NK-92 treated with Interleukin-12 subunit alpha and Interleukin-12 subunit beta, amount 100 ng/mL, for 24 hours (cell line): Measurements from ENCODE around the gene PPFIBP2.

Source experiments
- DNase-seq: peaks from one replicate; lab custom pipeline; 2025; lab: John Stamatoyannopoulos, UW

Gene PPFIBP2

DNA sequence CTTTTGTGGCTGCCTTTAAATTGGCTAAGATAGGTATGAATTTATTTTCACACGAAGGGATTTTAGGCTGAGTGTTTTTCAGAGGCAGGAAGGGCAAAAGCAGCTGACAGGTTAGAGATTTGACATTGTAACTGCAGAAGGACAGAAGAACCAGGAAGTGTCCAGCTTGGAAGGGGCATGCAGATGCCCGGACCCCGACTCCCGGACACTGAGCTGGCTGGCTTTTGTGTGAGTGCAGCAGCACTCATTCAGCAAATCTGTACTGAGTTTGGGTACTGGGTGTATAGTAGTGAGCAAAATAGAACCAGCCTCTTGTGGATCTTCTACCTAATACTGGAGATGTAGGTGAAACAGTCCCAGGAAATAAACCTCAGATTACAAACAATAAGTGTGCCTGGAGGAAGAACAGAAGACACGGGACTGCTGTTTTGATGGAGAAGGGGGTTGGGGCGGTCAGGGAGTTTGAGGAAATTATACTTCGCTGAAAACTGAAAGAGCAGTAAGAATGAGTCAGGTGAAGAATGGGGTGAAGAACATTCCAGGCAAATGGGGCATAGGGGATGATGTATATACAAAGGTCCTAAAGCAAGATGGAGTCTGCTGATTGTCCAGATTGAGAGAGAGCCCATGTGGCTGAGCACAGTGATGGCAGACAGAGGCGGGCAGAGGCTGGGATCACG lies 64.6 kb downstream of the PPFIBP2 start:
- no peak for DNase-seq

DNA sequence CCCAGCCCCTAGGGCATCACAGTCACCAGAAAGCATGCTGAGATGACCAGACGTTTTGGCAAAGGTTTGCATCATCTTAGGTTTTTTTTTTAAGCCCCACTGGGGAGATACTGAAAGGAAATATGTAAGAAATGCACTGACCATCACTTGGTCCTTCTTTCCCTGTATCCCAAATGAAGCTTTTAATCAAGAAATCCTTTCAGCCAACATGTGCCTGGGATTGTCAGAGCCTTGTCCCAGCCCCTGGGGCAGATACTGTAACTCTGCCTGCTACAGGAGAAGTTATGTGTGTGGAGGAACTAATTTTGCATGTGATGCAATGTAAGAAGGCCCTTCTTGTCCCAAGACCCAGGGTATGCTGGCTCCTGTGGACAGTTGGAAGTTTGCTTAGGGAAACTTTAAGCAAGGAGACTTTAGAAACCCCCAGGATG lies 65.6 kb downstream of the PPFIBP2 start:
- DNase-seq, result no peak

- DNase-seq, result no peak
These were observed 67.3 kb downstream of the PPFIBP2 start for GRCh38 chr11:7581021-7581590.

- DNase-seq, result no peak
These were observed 68.7 kb downstream of the PPFIBP2 start for GRCh38 chr11:7582338-7582985.

GRCh38 chr11:7583248-7583647 lies 69.4 kb downstream of the PPFIBP2 start:
- no peak for DNase-seq

GRCh38 chr11:7584910-7585309 lies 71.1 kb downstream of the PPFIBP2 start:
- no peak for DNase-seq

GRCh38 chr11:7585816-7586215 lies 72.0 kb downstream of the PPFIBP2 start:
- DNase-seq, result no peak

GRCh38 chr11:7586376-7586775 lies 72.6 kb downstream of the PPFIBP2 start:
- DNase-seq, result no peak

- no peak for DNase-seq
These were observed 73.9 kb downstream of the PPFIBP2 start for GRCh38 chr11:7587712-7588111.

- DNase-seq, result no peak
These were observed 76.1 kb downstream of the PPFIBP2 start for GRCh38 chr11:7589861-7590260.

DNA sequence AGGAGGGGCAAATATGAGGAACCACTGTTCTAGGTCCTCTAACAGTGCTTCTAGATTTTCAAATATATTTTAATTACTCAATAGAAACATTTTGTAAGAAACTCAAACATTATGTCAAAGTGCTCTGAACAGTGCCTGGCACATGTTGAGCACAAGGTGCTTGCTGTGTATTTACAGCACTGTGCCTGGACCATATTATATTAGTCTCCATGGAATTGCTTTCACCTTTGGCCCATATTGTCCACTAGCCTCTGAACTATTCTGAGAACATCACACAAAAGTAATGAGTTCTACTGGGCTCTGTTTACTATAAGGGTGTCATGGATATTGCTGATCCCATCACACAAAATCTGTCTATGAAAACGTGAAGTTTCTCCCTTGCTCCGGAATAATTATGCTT lies 76.7 kb downstream of the PPFIBP2 start:
- no peak for DNase-seq

- DNase-seq, result no peak
These were observed 77.5 kb downstream of the PPFIBP2 start for GRCh38 chr11:7591107-7591894.

GRCh38 chr11:7591987-7592386 lies 78.2 kb downstream of the PPFIBP2 start:
- no peak for DNase-seq

- DNase-seq, result no peak
These were observed 78.9 kb downstream of the PPFIBP2 start for GRCh38 chr11:7592711-7593110.

GRCh38 chr11:7593481-7593880 lies 79.7 kb downstream of the PPFIBP2 start:
- DNase-seq, result no peak

- DNase-seq, result no peak
These were observed 81.4 kb downstream of the PPFIBP2 start for GRCh38 chr11:7595016-7595866.

DNA sequence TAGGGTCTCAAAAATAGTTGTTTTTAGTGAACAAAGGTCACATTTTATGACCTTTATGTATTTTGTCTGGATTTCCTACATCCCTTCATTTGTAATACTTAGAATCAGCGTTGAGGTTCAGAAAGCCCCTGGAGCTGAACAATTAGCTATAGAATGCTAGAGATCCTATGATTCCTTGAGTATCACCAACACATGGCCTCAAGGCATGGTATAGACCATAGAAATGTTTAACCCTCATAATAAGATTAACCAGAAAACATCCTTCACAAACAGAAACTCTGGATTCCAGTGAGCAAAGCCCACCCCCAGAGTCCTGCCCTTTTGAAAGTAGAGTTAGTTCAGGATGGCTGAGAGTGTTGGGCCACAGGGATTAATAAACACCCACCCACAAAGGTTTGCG lies 82.2 kb downstream of the PPFIBP2 start:
- DNase-seq, result no peak

GRCh38 chr11:7596975-7597391 lies 83.2 kb downstream of the PPFIBP2 start:
- no peak for DNase-seq

- DNase-seq, result no peak
These were observed 83.8 kb downstream of the PPFIBP2 start for GRCh38 chr11:7597620-7598019.

DNA sequence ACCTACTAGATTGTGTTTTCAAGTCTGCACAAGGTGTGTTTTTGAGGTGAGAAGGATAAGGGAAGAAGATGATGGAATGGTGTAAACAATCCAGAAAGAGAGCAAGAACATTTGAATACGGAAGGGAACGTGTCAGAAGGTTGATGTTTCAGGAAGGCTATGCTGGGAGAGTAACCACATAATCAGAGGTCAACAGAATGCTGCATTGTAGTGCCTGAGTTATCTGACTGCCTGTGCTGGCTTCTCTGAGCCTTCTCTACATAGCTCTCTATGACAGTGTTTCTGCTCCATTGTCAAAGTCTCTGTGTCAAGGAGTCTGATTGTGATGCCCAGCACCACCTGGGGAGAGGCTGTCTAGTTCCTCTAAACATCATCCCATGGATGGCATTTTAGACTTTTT lies 85.4 kb downstream of the PPFIBP2 start:
- DNase-seq, result no peak

- DNase-seq, result no peak
These were observed 86.5 kb downstream of the PPFIBP2 start for GRCh38 chr11:7600205-7600775.
